GM12874 (cell line): Measurements from ENCODE around the gene POLR3B.

ENCODE experiments used
- CTCF ChIP-seq: IDR thresholded peaks from 2 replicates; pipeline ENCODE4 v1.5.1; 2011; ENCODE audit warnings: low read depth, mild to moderate bottlenecking, control low read depth, low read length, moderate library complexity; ENCODE audit not compliant: insufficient read depth

Gene POLR3B

GRCh38 chr12:106506691-106507090, 149.1 kb downstream of the POLR3B start:
- no peak for TF ChIP-seq CTCF

- no peak for TF ChIP-seq CTCF
Observed at GRCh38 chr12:106508966-106509365, 151.4 kb downstream of the POLR3B start.

- no peak for TF ChIP-seq CTCF
Observed at GRCh38 chr12:106511365-106511764, 153.8 kb downstream of the POLR3B start.

GRCh38 chr12:106517314-106517713, 159.8 kb downstream of the POLR3B start:
- no peak for TF ChIP-seq CTCF

- no peak for TF ChIP-seq CTCF
Observed at GRCh38 chr12:106519607-106520021, 162.1 kb downstream of the POLR3B start.

GRCh38 chr12:106521901-106522300, 164.4 kb downstream of the POLR3B start:
- no peak for TF ChIP-seq CTCF

GRCh38 chr12:106522708-106523107, 165.2 kb downstream of the POLR3B start:
- TF ChIP-seq CTCF, result no peak

- TF ChIP-seq CTCF, result no peak
Observed at GRCh38 chr12:106527356-106527755, 169.8 kb downstream of the POLR3B start.
